MM.1S (cell line): ENCODE results near the gene MYL12A.

Experiments
- DNase-seq: peaks from one replicate; pipeline ENCODE4 v3.0.0-alpha.2; 2015
- H2AFZ ChIP-seq: fragments of 300-600 bp; sonication (generic); 2 replicates; pipeline ENCODE4 v1.6.0; 2016; ENCODE audit warnings: antibody characterized with exemption, low read length
- H3F3A ChIP-seq: fragments of 300-600 bp; sonication (generic); 2 replicates; pipeline ENCODE4 v1.6.1; 2016; ENCODE audit warnings: mild to moderate bottlenecking, antibody characterized with exemption, low read length, moderate library complexity, mixed read lengths; ENCODE audit not compliant: insufficient read depth
- H3K27ac ChIP-seq: fragments of 300-600 bp; sonication (generic); 2 replicates; pipeline ENCODE4 v1.5.1; 2016; ENCODE audit warnings: mild to moderate bottlenecking, low read length
- H3K27me3 ChIP-seq: fragments of 300-600 bp; sonication (generic); replicated peaks from 2 replicates; pipeline ENCODE4 v1.6.0; 2016; ENCODE audit warnings: low read length; ENCODE audit not compliant: insufficient read depth
- H3K36me3 ChIP-seq: fragments of 300-600 bp; sonication (generic); replicated peaks from 2 replicates; pipeline ENCODE4 v1.6.1; 2016; ENCODE audit warnings: mild to moderate bottlenecking, low read length, mixed read lengths; ENCODE audit not compliant: insufficient read depth
- H3K4me1 ChIP-seq: fragments of 300-600 bp; sonication (generic); 2 replicates; pipeline ENCODE4 v1.6.1; 2016; ENCODE audit warnings: low read length, mixed read lengths
- H3K4me2 ChIP-seq: fragments of 300-600 bp; sonication (generic); 2 replicates; pipeline ENCODE4 v1.6.0; 2016; ENCODE audit warnings: low read depth, low read length
- H3K4me3 ChIP-seq: fragments of 300-600 bp; sonication (generic); 2 replicates; pipeline ENCODE4 v1.5.1; 2016; ENCODE audit warnings: low read length, mixed read lengths
- H3K79me2 ChIP-seq: fragments of 300-600 bp; sonication (generic); 2 replicates; pipeline ENCODE4 v1.6.1; 2016; ENCODE audit warnings: mixed run types, low read length, mixed read lengths
- H3K9ac ChIP-seq: fragments of 300-600 bp; sonication (generic); 2 replicates; pipeline ENCODE4 v1.6.1; 2016; ENCODE audit warnings: low read length, mixed read lengths
- H3K9me2 ChIP-seq: fragments of 300-600 bp; sonication (generic); replicated peaks from 2 replicates; pipeline ENCODE4 v1.6.1; 2016; ENCODE audit warnings: mild to moderate bottlenecking, low read length, mixed read lengths; ENCODE audit not compliant: insufficient read depth
- H3K9me3 ChIP-seq: fragments of 300-600 bp; sonication (generic); replicated peaks from 2 replicates; pipeline ENCODE4 v1.6.1; 2016; ENCODE audit warnings: mild to moderate bottlenecking, low read length, mixed read lengths; ENCODE audit not compliant: insufficient read depth
- H4K20me1 ChIP-seq: fragments of 300-600 bp; sonication (generic); 2 replicates; pipeline ENCODE4 v1.6.1; 2016; ENCODE audit warnings: mild to moderate bottlenecking, low read length, moderate library complexity, mixed read lengths; ENCODE audit not compliant: insufficient read depth
- EZH2 ChIP-seq: fragments of 300-600 bp; sonication (generic); optimal IDR thresholded peaks from 2 replicates; pipeline ENCODE3; 2017; ENCODE audit warnings: low read depth, mild to moderate bottlenecking, antibody characterized with exemption, low read length, mixed read lengths
- EZH2phosphoT487 ChIP-seq: fragments of 300-600 bp; sonication (generic); IDR thresholded peaks from 2 replicates; pipeline ENCODE4 v1.6.1; 2018; ENCODE audit warnings: antibody characterized with exemption, low read length
- TF ChIP-seq, protein P1 (sequence below): fragments of 300-600 bp; sonication (generic); IDR thresholded peaks from 2 replicates; pipeline ENCODE4 v1.5.1; 2016; ENCODE audit warnings: antibody characterized with exemption, low read length, mixed read lengths

The MYL12A gene

DNA sequence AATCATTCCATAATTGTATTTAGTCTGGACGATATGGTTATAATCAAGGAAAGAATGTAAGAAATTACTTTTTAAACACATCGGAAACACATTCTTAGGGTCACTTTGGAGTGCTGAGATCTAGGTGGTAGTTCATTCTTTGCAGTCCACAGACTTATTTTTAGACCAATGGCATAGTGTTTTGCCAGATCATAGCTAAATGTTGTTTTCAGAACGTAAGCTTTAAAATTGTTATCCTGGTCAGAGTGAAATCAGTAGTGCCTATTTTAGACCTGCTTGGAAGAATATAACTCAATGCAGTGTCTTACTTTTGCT lies 4.3 kb downstream of the MYL12A start:
- H2AFZ ChIP-seq: no peak overlapping the region
- H3K36me3 ChIP-seq: peaks cover 21% of the 10 kb centered on the region
- peaks cover 19% of the 10 kb centered on the region for H4K20me1 ChIP-seq
- H3K9me2 ChIP-seq: no peaks in the 10 kb centered on the region
- no peak for DNase-seq
- peaks cover 32% of the 10 kb centered on the region for H3K4me1 ChIP-seq
- H3K9ac ChIP-seq: no peak overlapping the region
- H3K79me2 ChIP-seq: peaks cover 66% of the 10 kb centered on the region
- H3K9me3 ChIP-seq: no peaks in the 10 kb centered on the region
- TF ChIP-seq EZH2phosphoT487 (no peak), EZH2 (no peak)
- TF ChIP-seq, protein P1, sequence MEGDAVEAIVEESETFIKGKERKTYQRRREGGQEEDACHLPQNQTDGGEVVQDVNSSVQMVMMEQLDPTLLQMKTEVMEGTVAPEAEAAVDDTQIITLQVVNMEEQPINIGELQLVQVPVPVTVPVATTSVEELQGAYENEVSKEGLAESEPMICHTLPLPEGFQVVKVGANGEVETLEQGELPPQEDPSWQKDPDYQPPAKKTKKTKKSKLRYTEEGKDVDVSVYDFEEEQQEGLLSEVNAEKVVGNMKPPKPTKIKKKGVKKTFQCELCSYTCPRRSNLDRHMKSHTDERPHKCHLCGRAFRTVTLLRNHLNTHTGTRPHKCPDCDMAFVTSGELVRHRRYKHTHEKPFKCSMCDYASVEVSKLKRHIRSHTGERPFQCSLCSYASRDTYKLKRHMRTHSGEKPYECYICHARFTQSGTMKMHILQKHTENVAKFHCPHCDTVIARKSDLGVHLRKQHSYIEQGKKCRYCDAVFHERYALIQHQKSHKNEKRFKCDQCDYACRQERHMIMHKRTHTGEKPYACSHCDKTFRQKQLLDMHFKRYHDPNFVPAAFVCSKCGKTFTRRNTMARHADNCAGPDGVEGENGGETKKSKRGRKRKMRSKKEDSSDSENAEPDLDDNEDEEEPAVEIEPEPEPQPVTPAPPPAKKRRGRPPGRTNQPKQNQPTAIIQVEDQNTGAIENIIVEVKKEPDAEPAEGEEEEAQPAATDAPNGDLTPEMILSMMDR: no peak
- H3K27ac ChIP-seq: no peak overlapping the region
- H3K27me3 ChIP-seq: no peaks in the 10 kb centered on the region
- H3F3A ChIP-seq: peaks cover 28% of the 10 kb centered on the region
- H3K4me2 ChIP-seq: no peak overlapping the region
- H3K4me3 ChIP-seq: no peak overlapping the region

DNA sequence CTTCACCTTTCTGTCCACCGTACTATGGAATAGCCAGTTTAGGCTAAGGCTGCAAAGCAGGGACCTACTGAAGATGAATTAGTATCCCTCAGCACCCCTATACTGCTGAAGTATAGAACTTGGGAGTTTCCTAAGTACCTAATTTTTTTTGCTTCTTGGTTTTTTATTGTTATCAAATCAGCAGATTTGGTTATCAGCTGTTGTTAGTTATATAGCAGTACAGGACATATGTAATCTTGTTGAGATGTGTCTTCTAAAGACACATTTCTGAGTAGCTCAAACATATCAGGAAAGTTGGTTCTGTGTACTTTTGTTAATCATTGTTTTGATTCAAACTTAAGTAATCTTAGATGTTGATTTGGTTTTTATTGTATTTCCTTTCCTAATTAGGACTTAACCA lies 5.2 kb downstream of the MYL12A start:
- Histone ChIP-seq H4K20me1 (peaks cover 19% of the 10 kb centered on the region), H3F3A (peaks cover 27% of the 10 kb centered on the region), H3K4me2 (no peak overlapping the region), H3K79me2 (peaks cover 69% of the 10 kb centered on the region), H3K36me3 (peaks cover 21% of the 10 kb centered on the region), H3K27me3 (no peaks in the 10 kb centered on the region), H3K9ac (no peak overlapping the region), H3K27ac (no peak overlapping the region), H3K4me1 (peaks cover 39% of the 10 kb centered on the region), H3K9me2 (no peaks in the 10 kb centered on the region), H2AFZ (no peak overlapping the region), H3K4me3 (no peak overlapping the region), H3K9me3 (no peaks in the 10 kb centered on the region)
- TF ChIP-seq EZH2: no peak
- TF ChIP-seq EZH2phosphoT487: no peak
- TF ChIP-seq, protein P1: no peak
- no peak for DNase-seq

DNA sequence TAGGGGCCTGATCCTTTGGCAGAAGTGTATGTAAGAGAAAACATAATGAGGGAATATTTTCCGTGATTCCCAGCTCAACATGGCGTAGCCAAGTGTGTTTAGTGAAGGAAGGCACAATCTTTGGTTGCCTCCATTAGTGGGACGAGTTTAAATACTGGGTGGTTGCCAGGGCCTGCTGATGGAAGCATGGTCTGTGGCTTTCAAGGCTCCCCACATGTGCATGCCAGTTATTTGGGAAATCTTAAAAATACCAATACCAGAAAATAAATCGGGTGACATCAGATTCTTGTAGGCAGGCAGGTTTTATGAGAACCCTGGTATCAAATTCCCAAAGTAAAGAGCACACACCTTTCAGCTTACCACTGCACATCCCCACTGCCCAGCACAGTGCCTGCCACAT lies 7.1 kb downstream of the MYL12A start:
- Histone ChIP-seq H3K79me2 (peaks cover 50% of the 10 kb centered on the region), H3K9ac (no peak overlapping the region), H2AFZ (no peak overlapping the region), H3K27ac (no peak overlapping the region), H3F3A (peaks cover 20% of the 10 kb centered on the region), H3K4me3 (no peak overlapping the region), H3K9me2 (no peaks in the 10 kb centered on the region), H3K27me3 (no peaks in the 10 kb centered on the region), H3K4me1 (peaks cover 34% of the 10 kb centered on the region), H3K4me2 (no peak overlapping the region), H4K20me1 (peaks cover 16% of the 10 kb centered on the region), H3K9me3 (no peaks in the 10 kb centered on the region), H3K36me3 (peaks cover 21% of the 10 kb centered on the region)
- no peak for DNase-seq
- no peak for TF ChIP-seq EZH2
- TF ChIP-seq, protein P1: no peak
- TF ChIP-seq EZH2phosphoT487: no peak
